Smooth muscle cell (in vitro differentiated cells): ENCODE results near the gene CCDC178. TPM values are rescaled to one million over a fixed set of nuclear protein-coding genes. Genes with fewer than 3 reads are reported as not detected.
A peak's percentile ranks its signal among the peaks of the same experiment; 100 is the strongest.
"Not testable (repeated sequence)": the region's sequence is repeated elsewhere in the genome, so short reads cannot be mapped to it uniquely, and the experiment has no call there.

Experiments
- DNase-seq: peaks from one replicate; lab custom pipeline; 2025; ENCODE audit not compliant: unreplicated experiment; lab: John Stamatoyannopoulos, UW
- H2AFZ ChIP-seq: fragments of 200-600 bp; sonication (generic); 2 replicates; pipeline ENCODE4 v1.6.0; 2016; ENCODE audit warnings: antibody characterized with exemption, low read depth, mild to moderate bottlenecking
- H3F3A ChIP-seq: fragments of 200-600 bp; sonication (generic); 2 replicates; pipeline ENCODE4 v1.6.0; 2017; ENCODE audit warnings: antibody characterized with exemption, low read depth
- H3K27ac ChIP-seq: fragments of 200-600 bp; sonication (generic); 2 replicates; pipeline ENCODE4 v1.5.1; 2016; ENCODE audit warnings: low read depth, mild to moderate bottlenecking
- H3K27me3 ChIP-seq: fragments of 200-600 bp; sonication (generic); 2 replicates; pipeline ENCODE4 v1.6.1; 2016; ENCODE audit warnings: low read depth, mild to moderate bottlenecking
- H3K36me3 ChIP-seq: fragments of 200-600 bp; sonication (generic); 2 replicates; pipeline ENCODE4 v1.5.1; 2016; ENCODE audit warnings: low read depth
- H3K4me1 ChIP-seq: fragments of 200-600 bp; sonication (generic); 2 replicates; pipeline ENCODE4 v1.5.1; 2016; ENCODE audit warnings: low read depth
- H3K4me2 ChIP-seq: fragments of 200-600 bp; sonication (generic); 2 replicates; pipeline ENCODE4 v1.6.0; 2016; ENCODE audit warnings: mild to moderate bottlenecking
- H3K4me3 ChIP-seq: fragments of 200-600 bp; sonication (generic); 2 replicates; pipeline ENCODE4 v1.5.1; 2016; ENCODE audit warnings: mild to moderate bottlenecking
- H3K79me2 ChIP-seq: fragments of 200-600 bp; sonication (generic); 2 replicates; pipeline ENCODE4 v1.6.0; 2016; ENCODE audit warnings: low read depth, mild to moderate bottlenecking
- H3K9ac ChIP-seq: fragments of 200-600 bp; sonication (generic); 2 replicates; pipeline ENCODE4 v1.6.0; 2016; ENCODE audit warnings: low read depth
- H3K9me3 ChIP-seq: fragments of 200-600 bp; sonication (generic); replicated peaks from 2 replicates; pipeline ENCODE4 v1.5.1; 2016; ENCODE audit warnings: low read depth
- H4K20me1 ChIP-seq: fragments of 200-600 bp; sonication (generic); 2 replicates; pipeline ENCODE4 v1.6.0; 2016; ENCODE audit warnings: low read depth
- WGBS: methylation state at CpG from one replicate; pipeline ENCODE4 v1.1.7; 2016; ENCODE audit warnings: low lambda C conversion rate; 5-methylcytosine and 5-hydroxymethylcytosine counted together
- polyA plus RNA-seq: library from polyadenylated mRNA; unstranded; fragments of >200 nt; fragmentation: Nextera tagmentation; extraction: Ambion mirVana; gene quantifications from 2 replicates; pipeline ENCODE4 v1.2.1, GENCODE V29; 2016
- total RNA-seq: library from RNA; depleted of rRNA; stranded (reverse); fragments of >200 nt; gene quantifications from 2 replicates; pipeline ENCODE4 v1.2.3, GENCODE V29; 2014
- TF ChIP-seq, protein P1 (sequence below): fragments of 200-600 bp; sonication (generic); IDR thresholded peaks from 2 replicates; pipeline ENCODE4 v1.5.1; 2017; ENCODE audit warnings: borderline replicate concordance, mild to moderate bottlenecking, antibody characterized with exemption; ENCODE audit not compliant: insufficient read depth, poor library complexity, severe bottlenecking

The CCDC178 gene
- total and polyA plus RNA-seq, 2 experiments from 2014 or later: not detected

DNA sequence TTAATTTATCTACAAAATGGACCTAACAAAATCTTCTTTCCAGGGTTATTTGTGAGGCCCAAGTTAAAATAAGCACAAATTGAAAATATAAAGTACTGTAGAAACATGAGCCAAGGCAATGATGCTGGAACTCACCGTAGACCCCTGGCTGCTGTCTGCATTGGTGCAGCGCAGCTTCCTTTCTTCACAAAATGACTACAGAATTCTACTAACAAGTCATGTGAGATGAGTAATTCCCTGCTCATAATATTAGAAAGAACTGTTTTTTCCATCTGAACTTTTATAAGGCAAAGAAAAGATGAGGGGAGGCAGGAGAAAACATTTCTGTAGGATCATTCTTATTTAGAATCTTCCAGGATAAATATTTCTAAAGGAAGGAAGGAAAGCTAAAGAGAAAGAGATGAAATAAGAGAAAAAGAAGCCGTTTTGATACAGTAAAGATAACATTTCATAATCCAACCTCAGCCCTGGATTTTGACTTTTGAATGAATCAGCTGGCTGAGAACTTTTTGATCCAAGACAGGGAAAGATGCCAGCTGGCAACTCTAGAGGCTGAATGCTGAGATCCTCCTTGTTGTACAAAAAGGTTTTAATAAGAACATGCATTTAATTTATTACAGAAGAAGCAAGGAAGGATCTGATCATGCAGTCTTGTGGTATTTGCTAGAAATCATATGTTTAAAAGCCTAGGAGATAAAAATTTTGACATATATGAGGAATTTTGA is 483.8 kb downstream of the CCDC178 start:
- H3K9me3 ChIP-seq: no peaks in the 10 kb centered on the region
- H3K27me3 ChIP-seq: no peaks in the 10 kb centered on the region
- H3K27ac ChIP-seq: peak overlapping the region; percentile 30
- no peak overlapping the region for H3K9ac ChIP-seq
- no peak for DNase-seq
- no peaks in the 10 kb centered on the region for H3K4me1 ChIP-seq
- 49% methylated on average over 3 of the region's 3 CpGs for WGBS
- H3K36me3 ChIP-seq: no peaks in the 10 kb centered on the region
- no peaks in the 10 kb centered on the region for H3K79me2 ChIP-seq
- TF ChIP-seq, protein P1, sequence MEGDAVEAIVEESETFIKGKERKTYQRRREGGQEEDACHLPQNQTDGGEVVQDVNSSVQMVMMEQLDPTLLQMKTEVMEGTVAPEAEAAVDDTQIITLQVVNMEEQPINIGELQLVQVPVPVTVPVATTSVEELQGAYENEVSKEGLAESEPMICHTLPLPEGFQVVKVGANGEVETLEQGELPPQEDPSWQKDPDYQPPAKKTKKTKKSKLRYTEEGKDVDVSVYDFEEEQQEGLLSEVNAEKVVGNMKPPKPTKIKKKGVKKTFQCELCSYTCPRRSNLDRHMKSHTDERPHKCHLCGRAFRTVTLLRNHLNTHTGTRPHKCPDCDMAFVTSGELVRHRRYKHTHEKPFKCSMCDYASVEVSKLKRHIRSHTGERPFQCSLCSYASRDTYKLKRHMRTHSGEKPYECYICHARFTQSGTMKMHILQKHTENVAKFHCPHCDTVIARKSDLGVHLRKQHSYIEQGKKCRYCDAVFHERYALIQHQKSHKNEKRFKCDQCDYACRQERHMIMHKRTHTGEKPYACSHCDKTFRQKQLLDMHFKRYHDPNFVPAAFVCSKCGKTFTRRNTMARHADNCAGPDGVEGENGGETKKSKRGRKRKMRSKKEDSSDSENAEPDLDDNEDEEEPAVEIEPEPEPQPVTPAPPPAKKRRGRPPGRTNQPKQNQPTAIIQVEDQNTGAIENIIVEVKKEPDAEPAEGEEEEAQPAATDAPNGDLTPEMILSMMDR: peak; percentile 30
- no peaks in the 10 kb centered on the region for H4K20me1 ChIP-seq
- peak overlapping the region; percentile 65 for H3K4me2 ChIP-seq
- no peak overlapping the region for H2AFZ ChIP-seq
- H3F3A ChIP-seq: no peaks in the 10 kb centered on the region
- H3K4me3 ChIP-seq: no peak overlapping the region

DNA sequence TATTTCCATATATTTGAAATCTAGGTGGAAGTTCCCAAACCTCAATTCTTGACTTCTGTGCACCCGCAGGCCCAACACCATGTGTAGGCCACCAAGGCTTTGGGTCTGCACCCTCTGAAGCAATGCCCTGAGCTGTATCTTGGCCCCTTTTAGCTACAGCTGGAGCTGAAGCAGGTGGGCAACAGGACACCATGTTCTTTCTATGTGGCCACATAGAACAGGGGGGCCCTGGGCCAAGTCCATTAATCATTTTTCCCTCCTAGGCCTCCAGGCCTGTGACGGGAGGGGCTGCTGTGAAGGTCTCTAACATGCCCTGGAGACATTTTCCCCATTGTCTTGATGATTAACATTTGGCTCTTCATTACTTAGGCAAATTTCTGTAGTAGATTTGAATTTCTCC is 488.2 kb downstream of the CCDC178 start:
- DNase-seq, H3K27ac ChIP-seq, H3K79me2 ChIP-seq, H3K4me3 ChIP-seq, H3K9me3 ChIP-seq, H2AFZ ChIP-seq, H3K36me3 ChIP-seq, H3K9ac ChIP-seq, H3K4me2 ChIP-seq, H4K20me1 ChIP-seq, H3K4me1 ChIP-seq, H3K27me3 ChIP-seq, H3F3A ChIP-seq: not testable (repeated sequence)
- WGBS: 98% methylated on average over 2 of the region's 2 CpGs

DNA sequence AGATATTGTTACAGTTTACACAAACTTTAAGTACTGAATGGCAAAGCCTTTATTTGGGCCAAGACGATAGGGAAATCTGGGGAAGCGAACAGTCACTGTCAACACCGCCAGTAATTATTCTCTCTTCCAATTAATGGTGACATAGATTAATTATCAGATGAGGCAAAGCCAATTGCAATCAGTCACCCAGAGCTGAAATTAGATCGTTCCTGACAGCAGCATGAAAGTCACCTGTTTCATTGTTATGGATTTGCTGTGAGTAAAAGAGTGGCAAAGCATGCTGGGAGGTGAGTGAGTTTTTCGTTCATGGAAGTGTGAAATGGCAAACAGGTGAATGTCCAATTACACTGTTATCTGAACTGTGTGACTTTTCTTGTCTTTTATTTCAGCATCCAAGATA is 502.9 kb downstream of the CCDC178 start:
- no peaks in the 10 kb centered on the region for H4K20me1 ChIP-seq
- no peaks in the 10 kb centered on the region for H3K79me2 ChIP-seq
- 88% methylated on average over 5 of the region's 5 CpGs for WGBS
- no peak overlapping the region for H3K4me3 ChIP-seq
- no peaks in the 10 kb centered on the region for H3F3A ChIP-seq
- H3K4me2 ChIP-seq: no peak overlapping the region
- no peak overlapping the region for H3K9ac ChIP-seq
- H3K4me1 ChIP-seq: no peaks in the 10 kb centered on the region
- TF ChIP-seq, protein P1: no peak
- H3K36me3 ChIP-seq: no peaks in the 10 kb centered on the region
- DNase-seq: no peak
- H3K27me3 ChIP-seq: no peaks in the 10 kb centered on the region
- no peak overlapping the region for H2AFZ ChIP-seq
- no peaks in the 10 kb centered on the region for H3K9me3 ChIP-seq
- H3K27ac ChIP-seq: no peak overlapping the region

DNA sequence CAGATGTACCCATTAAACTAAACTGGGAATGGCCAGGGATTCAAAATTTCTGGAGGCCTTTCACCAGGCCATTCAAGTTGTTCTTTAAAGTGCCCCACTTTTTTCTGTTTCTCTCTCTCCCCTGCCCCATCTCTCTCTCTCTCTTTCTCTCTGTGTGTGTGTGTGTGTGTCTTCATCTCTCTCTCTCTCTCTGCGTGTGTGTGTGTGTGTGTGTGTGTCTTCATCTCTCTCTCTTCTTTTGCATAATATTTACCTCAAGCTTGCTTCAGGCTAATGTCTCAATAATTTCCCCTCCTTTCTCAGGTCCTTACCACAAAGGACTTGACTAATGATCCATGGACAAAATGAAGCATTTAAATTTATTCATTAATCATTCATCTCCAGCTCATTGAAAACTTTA is 503.5 kb downstream of the CCDC178 start:
- Histone ChIP-seq H3K4me2 (no peak overlapping the region), H3K27ac (no peak overlapping the region), H3K4me1 (no peaks in the 10 kb centered on the region), H2AFZ (no peak overlapping the region), H3K79me2 (no peaks in the 10 kb centered on the region), H3K9me3 (no peaks in the 10 kb centered on the region), H3K27me3 (no peaks in the 10 kb centered on the region), H4K20me1 (no peaks in the 10 kb centered on the region), H3K36me3 (no peaks in the 10 kb centered on the region), H3K9ac (no peak overlapping the region), H3K4me3 (no peak overlapping the region), H3F3A (no peaks in the 10 kb centered on the region)
- 100% methylated on average over 1 of the region's 1 CpG for WGBS
- DNase-seq: no peak
- TF ChIP-seq, protein P1: no peak
